ENCODE results near the gene KCNF1.
"Not testable (repeated sequence)": the region's sequence is repeated elsewhere in the genome, so short reads cannot be mapped to it uniquely, and the experiment has no call there.

The KCNF1 gene

DNA sequence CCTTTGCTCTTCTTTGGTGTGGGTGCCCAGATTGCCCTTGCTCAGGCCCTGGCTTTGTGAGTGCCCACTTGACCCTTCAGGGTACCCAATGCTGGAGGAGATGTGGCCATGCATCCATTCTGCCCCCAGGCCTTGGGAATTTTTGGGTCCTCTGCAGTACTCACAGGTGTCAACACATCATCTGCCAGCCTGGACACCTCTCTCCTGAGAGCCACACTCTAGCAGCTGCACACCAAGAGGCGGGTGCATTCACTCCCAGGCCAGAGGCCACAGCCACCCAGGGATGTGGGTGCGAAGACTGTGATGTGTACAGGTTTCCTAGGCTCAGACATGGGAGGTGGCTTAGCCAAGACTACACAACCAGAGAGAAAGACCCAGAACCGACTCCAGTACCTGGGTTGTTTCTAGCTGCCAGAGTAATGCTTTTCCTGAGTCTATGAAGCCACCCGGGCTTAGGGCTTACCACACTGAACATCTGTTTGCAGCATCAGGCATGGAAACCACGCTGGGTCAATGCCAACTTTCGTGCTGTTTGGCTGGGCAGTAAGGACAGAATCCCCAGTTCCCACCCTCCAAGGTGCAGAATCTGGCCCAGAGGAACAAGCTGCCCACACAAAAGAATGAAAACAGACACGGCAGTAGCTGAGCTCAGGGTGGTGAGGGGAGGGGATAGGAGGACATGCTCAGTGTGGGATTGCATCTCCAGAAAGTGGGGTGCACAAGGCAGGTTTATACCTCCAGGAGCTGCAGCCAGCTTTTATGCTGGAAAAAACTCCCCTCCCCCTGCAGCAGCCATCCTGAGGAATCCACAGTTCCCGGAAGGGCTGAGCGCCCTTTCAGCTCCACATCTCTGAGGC lies 40.1 kb downstream of the KCNF1 start:
- peaks cover 14% of the 10 kb centered on the region for H3K4me1 Mint-ChIP-seq
- peaks cover 32% of the 10 kb centered on the region for H3K36me3 Mint-ChIP-seq
- DNase-seq (ENCODE audit: low spot score in 2 of 2) = no peak
- no peak overlapping the region for H3K27ac Mint-ChIP-seq
- no peak for ATAC-seq
- H3K9me3 Mint-ChIP-seq = peaks cover 6% of the 10 kb centered on the region
- H3K4me3 Mint-ChIP-seq = no peak overlapping the region

DNA sequence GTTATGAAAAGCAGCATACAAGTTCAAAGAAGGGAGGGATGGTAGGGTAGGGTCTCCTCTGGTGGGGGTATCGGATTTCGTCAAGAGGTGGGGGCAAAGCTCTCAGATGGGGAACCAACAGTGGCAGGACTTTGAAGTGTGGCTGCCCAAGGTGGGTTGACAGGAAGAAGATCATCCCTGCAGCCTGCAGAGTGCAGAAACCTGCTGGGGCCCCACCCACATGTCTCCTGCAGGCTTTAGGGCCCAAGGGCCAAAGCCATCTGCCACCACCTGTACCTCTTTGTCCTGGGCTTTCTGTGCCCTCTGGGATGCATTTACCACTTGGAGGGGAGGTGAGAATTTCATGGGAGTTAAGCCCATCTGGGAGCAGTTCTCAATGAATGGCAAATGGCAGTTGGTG lies 42.7 kb downstream of the KCNF1 start:
- H3K36me3 Mint-ChIP-seq = peaks cover 32% of the 10 kb centered on the region
- ATAC-seq = no peak
- no peak for DNase-seq (ENCODE audit: low spot score in 2 of 2)
- no peak overlapping the region for H3K4me3 Mint-ChIP-seq
- H3K4me1 Mint-ChIP-seq = peaks cover 14% of the 10 kb centered on the region
- peak overlapping the region; percentile 96 for H3K27ac Mint-ChIP-seq
- peaks cover 6% of the 10 kb centered on the region for H3K9me3 Mint-ChIP-seq

- H3K4me1 Mint-ChIP-seq = peaks cover 14% of the 10 kb centered on the region
- DNase-seq (ENCODE audit: low spot score in 2 of 2) (no peak), ATAC-seq (peak; percentile 19)
- no peak overlapping the region for H3K27ac Mint-ChIP-seq
- H3K9me3 Mint-ChIP-seq = peaks cover 6% of the 10 kb centered on the region
- no peak overlapping the region for H3K4me3 Mint-ChIP-seq
- peaks cover 32% of the 10 kb centered on the region for H3K36me3 Mint-ChIP-seq
These were observed 43.4 kb downstream of the KCNF1 start for GRCh38 chr2:10954856-10955818.

- H3K4me1 Mint-ChIP-seq = peaks cover 14% of the 10 kb centered on the region
- DNase-seq (ENCODE audit: low spot score in 2 of 2) (no peak), ATAC-seq (no peak)
- H3K4me3 Mint-ChIP-seq = no peak overlapping the region
- H3K36me3 Mint-ChIP-seq = peaks cover 32% of the 10 kb centered on the region
- H3K27ac Mint-ChIP-seq = no peak overlapping the region
- H3K9me3 Mint-ChIP-seq = peaks cover 6% of the 10 kb centered on the region
These were observed 44.5 kb downstream of the KCNF1 start for GRCh38 chr2:10956006-10956790.

- H3K4me1 Mint-ChIP-seq = peaks cover 14% of the 10 kb centered on the region
- H3K9me3 Mint-ChIP-seq = peaks cover 6% of the 10 kb centered on the region
- H3K4me3 Mint-ChIP-seq = no peak overlapping the region
- no peak for DNase-seq (ENCODE audit: low spot score in 2 of 2)
- peaks cover 22% of the 10 kb centered on the region for H3K36me3 Mint-ChIP-seq
- no peak for ATAC-seq
- no peak overlapping the region for H3K27ac Mint-ChIP-seq
These were observed 45.7 kb downstream of the KCNF1 start for GRCh38 chr2:10957391-10957790.

DNA sequence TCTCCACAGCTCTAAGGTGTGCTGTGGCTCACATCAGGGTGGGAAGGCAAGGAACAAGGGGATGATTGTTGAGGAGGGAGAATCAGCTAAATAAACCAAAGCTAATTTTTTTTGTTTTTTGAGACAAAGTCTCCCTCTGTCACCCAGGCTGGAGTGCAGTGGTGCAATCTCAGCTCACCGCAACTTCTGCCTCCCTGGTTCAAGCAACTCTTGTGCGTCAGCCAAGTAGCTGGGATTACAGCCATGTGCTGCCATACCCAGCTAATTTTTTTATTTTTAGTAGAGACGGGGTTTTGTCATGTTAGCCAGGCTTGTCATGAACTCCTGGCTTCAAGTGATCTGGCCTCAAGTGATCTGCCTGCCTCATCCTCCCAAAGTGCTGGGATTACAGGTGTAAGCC lies 46.7 kb downstream of the KCNF1 start:
- peaks cover 12% of the 10 kb centered on the region for H3K36me3 Mint-ChIP-seq
- not testable (repeated sequence) for H3K27ac Mint-ChIP-seq; H3K4me1 Mint-ChIP-seq; H3K9me3 Mint-ChIP-seq; DNase-seq (ENCODE audit: low spot score in 2 of 2); ATAC-seq; H3K4me3 Mint-ChIP-seq

DNA sequence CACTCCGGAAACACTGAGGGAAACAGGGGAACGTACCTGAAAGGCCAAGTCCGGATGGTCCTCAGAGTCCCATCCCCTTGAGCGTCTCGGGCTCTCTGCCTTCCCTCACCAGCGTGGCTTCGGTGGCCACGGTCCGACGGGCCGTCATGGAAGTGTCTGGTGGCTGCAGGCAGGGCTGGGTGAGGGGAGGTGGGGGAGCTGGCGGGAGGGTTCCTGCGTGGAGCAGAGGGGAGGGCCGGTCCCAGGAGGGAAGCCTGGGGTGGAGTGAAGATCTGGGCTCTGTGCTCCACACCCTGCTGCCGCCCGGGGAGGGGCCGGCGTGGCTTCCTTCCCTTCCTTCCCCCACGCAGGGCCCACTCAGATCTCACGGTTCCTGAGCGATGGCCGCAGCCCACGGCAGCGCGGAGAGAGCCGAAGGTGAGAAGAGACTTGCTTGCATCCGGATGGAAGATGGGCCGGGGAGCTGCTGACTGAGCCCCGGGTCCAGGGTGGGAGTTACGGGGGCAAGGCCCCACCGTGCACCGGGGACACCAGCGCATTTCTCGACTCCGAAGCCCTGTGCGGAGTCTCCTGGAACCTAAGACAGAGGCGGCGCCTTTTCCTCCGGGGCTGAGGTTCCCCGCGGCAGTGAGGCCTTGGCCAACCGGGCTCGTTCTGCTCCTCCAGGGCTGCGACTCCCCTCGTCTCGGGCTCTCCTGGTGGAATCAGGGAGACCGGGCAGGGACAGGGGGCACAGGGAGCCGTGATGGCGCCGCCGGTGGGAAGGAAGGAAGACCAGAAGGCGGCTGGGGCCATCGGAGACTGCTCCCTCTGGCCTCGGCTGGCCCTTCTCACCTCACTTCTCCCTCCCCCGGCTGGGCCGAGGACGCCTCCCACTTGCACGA lies 49.1 kb downstream of the KCNF1 start:
- Mint-ChIP-seq H3K9me3 (no peaks in the 10 kb centered on the region), H3K4me1 (no peaks in the 10 kb centered on the region), H3K27ac (no peak overlapping the region), H3K36me3 (no peaks in the 10 kb centered on the region), H3K4me3 (no peak overlapping the region)
- DNase-seq (ENCODE audit: low spot score in 2 of 2) (no peak), ATAC-seq (peak; percentile 7)

- Mint-ChIP-seq H3K36me3 (no peaks in the 10 kb centered on the region), H3K9me3 (no peaks in the 10 kb centered on the region), H3K27ac (no peak overlapping the region), H3K4me1 (no peaks in the 10 kb centered on the region), H3K4me3 (no peak overlapping the region)
- peak; percentile 19 for ATAC-seq
- DNase-seq (ENCODE audit: low spot score in 2 of 2) = no peak
These were observed 49.7 kb downstream of the KCNF1 start for GRCh38 chr2:10961490-10961875.

GRCh38 chr2:10962004-10962403 lies 50.3 kb downstream of the KCNF1 start:
- no peak for DNase-seq (ENCODE audit: low spot score in 2 of 2)
- Mint-ChIP-seq H3K9me3 (no peaks in the 10 kb centered on the region), H3K27ac (no peak overlapping the region), H3K4me1 (no peaks in the 10 kb centered on the region), H3K36me3 (no peaks in the 10 kb centered on the region), H3K4me3 (no peak overlapping the region)
- no peak for ATAC-seq

GRCh38 chr2:10963155-10963554 lies 51.4 kb downstream of the KCNF1 start:
- DNase-seq (ENCODE audit: low spot score in 2 of 2) = no peak
- ATAC-seq = no peak

More at GRCh38 chr2:10963155-10963554, 51.4 kb downstream of the KCNF1 start:
- no peaks in the 10 kb centered on the region for H3K9me3 Mint-ChIP-seq
- H3K4me3 Mint-ChIP-seq = no peak overlapping the region
- H3K27ac Mint-ChIP-seq = no peak overlapping the region
- H3K36me3 Mint-ChIP-seq = no peaks in the 10 kb centered on the region
- no peaks in the 10 kb centered on the region for H3K4me1 Mint-ChIP-seq

Data from stimulated activated effector memory CD8-positive, alpha-beta T cell treated with anti-CD3 and anti-CD28 coated beads, Interleukin-12 subunit alpha, Interleukin-12 subunit beta, amount 100 ng/mL, for 72 hours (primary cell).